ENCODE results near the gene CSTF3.

CSTF3 gene

DNA sequence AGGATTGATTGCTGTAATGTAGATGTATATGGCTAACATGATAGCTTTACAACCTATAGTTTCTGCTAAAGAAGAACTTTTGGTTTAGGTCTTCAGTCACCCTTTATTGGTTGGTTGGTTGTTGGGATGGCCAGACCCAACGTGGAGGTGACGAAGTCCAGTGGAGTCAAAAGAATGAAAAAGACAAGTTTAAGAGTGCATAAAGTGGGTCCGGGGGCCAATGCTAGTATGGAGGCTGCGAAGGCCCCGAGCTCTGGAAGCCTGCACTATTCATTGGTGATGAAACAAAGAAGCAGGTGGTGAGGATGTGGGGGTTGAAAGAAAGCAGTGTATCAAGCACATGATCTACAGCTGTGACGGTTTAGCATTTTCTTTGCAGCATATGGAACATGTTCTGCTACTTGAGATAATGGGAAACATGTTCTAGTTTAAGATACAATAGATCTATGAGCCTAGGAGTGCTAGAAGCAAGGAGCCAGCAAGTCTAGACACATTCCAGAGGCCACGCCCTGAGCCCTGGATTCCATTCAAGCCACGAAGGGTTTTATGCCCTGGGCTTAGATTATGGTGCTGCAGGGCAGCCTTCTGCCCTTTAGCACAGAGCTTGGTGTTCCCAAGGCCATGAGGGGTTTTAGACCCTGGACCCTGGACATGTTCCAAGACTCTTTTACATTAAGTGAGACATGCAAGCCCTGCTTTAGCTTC is 115.6 kb downstream of the CSTF3 start:
- no peaks in the 10 kb centered on the region for H3K9me3 Mint-ChIP-seq (ENCODE audit: low read depth)
- peaks cover 20% of the 10 kb centered on the region for H3K36me3 Mint-ChIP-seq
- no peak overlapping the region for H3K4me3 Mint-ChIP-seq
- H3K27ac Mint-ChIP-seq, result peak overlapping the region; percentile 61
- peaks cover 18% of the 10 kb centered on the region for H3K4me1 Mint-ChIP-seq (ENCODE audit: low read depth)
- H3K27me3 Mint-ChIP-seq, result no peaks in the 10 kb centered on the region

DNA sequence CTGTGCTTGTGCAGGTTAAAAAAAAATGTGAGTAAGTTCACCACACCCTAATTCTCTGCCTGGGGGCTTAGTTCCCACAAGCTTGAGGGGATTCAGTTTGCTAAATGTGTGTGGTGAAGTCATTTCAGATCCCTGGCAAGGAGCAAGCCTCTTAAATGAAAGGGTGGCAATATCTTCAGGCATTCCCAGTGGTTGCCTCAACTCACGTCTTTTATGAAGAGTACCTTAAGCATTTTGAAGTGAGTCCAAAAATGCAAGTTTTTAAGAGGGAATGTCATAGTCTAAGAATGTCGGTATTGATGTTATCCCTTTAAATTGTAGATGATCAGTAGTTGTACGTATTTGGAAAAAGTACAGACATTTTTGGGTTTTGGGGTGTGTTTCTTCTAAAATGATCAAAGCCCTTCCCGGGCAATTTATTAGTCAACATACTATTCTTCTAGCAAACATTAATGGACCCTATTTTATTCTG is 117.0 kb downstream of the CSTF3 start:
- Mint-ChIP-seq H3K9me3 (ENCODE audit: low read depth) (no peaks in the 10 kb centered on the region), H3K27me3 (no peaks in the 10 kb centered on the region), H3K4me3 (no peak overlapping the region), H3K27ac (no peak overlapping the region), H3K36me3 (peaks cover 20% of the 10 kb centered on the region), H3K4me1 (ENCODE audit: low read depth) (peaks cover 25% of the 10 kb centered on the region)

DNA sequence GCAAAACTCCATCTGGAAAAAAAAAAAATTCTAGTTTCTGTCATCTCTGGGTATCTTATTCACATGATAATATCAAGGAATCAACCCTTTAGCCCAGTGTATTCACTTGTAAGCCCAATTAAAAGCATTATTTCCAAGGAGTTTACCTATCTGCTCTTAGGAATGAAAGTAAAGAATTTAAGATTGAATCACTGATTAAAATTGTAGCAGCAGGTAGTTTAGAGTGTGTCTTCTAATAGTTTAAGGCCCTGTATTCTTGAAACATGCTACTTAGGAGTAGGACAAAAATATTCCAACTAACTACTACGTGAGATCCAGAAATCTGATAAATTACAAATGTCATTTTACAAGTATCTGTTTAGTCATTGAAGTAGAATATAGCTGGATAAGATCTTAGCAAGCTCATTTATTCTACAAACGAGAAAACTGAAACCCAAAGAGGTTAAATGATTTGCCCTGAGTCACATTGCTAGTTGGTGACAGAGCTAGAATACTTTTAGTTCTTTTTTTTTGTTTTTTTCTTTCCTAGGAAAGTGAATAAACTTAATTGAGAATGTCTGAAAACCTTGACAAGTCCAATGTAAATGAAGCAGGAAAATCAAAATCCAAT is 118.0 kb downstream of the CSTF3 start:
- peak overlapping the region; percentile 3 for H3K27ac Mint-ChIP-seq
- no peaks in the 10 kb centered on the region for H3K9me3 Mint-ChIP-seq (ENCODE audit: low read depth)
- H3K36me3 Mint-ChIP-seq, result peaks cover 17% of the 10 kb centered on the region
- H3K27me3 Mint-ChIP-seq, result no peaks in the 10 kb centered on the region
- H3K4me3 Mint-ChIP-seq, result no peak overlapping the region
- H3K4me1 Mint-ChIP-seq (ENCODE audit: low read depth), result peaks cover 27% of the 10 kb centered on the region

DNA sequence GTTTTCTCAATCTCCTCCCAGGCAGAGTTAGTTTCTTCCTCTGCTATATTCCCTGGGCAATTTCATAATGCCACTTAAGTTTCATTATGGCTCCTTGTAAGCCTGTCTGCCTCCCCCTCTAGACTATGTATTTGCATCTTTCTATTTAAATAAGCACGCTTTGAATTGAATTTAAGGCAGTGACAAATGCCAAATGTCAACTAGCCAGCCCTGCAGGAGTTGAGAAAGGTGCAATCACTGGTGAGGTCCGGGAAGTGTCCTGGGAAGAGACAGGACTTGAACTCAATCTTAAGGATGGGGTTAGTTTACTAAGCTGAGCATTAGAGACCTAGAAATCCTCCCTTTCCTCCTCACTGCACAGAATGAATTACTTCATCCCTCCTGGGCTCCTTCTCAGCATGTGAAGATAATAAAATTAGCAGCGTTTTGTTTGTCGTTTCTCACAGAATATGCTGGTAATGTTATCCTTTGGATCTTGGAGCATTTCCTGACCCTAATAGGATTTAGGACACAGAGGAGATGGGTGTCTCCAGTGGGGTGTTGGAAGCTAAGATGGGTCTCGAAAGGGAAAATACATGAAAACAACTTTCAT is 120.3 kb downstream of the CSTF3 start:
- no peaks in the 10 kb centered on the region for H3K9me3 Mint-ChIP-seq (ENCODE audit: low read depth)
- peaks cover 8% of the 10 kb centered on the region for H3K36me3 Mint-ChIP-seq
- no peaks in the 10 kb centered on the region for H3K27me3 Mint-ChIP-seq
- H3K4me3 Mint-ChIP-seq, result peak overlapping the region; percentile 89
- H3K27ac Mint-ChIP-seq, result peak overlapping the region; percentile 95
- peaks cover 26% of the 10 kb centered on the region for H3K4me1 Mint-ChIP-seq (ENCODE audit: low read depth)

DNA sequence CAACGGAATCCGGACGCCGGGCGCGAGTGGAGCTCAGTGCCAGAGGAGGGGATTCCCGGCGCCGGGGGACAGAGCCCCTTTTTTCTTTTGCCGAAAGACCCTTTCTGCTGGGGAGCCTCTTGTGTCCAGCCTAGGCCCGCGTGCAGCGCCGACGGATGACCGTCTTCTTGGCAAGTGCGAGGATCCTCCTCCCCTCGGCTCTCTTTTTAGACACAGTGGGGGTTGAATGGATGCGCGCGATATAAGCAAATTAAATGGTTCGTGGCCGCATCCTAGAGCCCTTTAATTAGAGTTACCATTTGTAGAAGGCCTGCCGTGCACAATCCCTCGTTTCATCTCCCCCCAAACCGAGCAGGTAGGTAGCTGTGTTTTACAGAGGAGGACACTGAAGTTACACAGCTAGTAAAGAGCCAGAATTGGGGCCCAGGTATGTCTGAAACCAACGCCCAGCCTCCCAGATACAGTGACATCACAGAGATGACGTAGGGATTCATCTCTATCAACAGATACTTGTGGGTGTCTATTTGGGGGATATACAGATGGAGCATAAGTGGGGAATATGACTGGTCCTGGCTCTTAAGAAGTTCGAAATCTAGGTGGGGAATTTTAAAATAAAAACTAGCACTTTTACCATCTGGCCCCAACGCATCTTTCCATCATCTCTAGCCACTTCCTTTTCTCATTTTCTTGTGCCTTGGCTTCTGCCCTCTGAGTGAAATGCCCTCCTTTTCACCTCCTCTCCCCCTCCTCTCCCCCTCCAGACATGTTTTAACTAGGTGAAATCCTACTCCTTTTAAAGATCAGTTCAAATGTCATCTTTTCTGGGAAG is 121.0 kb downstream of the CSTF3 start:
- no peaks in the 10 kb centered on the region for H3K9me3 Mint-ChIP-seq (ENCODE audit: low read depth)
- H3K4me1 Mint-ChIP-seq (ENCODE audit: low read depth), result peaks cover 26% of the 10 kb centered on the region
- H3K27me3 Mint-ChIP-seq, result no peaks in the 10 kb centered on the region
- H3K27ac Mint-ChIP-seq, result peak overlapping the region; percentile 95
- peak overlapping the region; percentile 89 for H3K4me3 Mint-ChIP-seq
- peaks cover 3% of the 10 kb centered on the region for H3K36me3 Mint-ChIP-seq

GRCh38 chr11:33039274-33040032 is 121.8 kb downstream of the CSTF3 start, which contains the start of gene TCP11L1:
Gene TCP11L1 (plus strand): TSS chr11:33039572. CDS start chr11:33043774, 4,202 bp downstream.
- no peaks in the 10 kb centered on the region for H3K27me3 Mint-ChIP-seq
- H3K4me1 Mint-ChIP-seq (ENCODE audit: low read depth), result peaks cover 26% of the 10 kb centered on the region
- peak within 1 kb of the TSS; percentile 93 for H3K4me3 Mint-ChIP-seq
- H3K36me3 Mint-ChIP-seq, result peaks cover 5% of the 10 kb centered on the region
- H3K27ac Mint-ChIP-seq, result peak within 1 kb of the TSS; percentile 96
- H3K9me3 Mint-ChIP-seq (ENCODE audit: low read depth), result no peaks in the 10 kb centered on the region

DNA sequence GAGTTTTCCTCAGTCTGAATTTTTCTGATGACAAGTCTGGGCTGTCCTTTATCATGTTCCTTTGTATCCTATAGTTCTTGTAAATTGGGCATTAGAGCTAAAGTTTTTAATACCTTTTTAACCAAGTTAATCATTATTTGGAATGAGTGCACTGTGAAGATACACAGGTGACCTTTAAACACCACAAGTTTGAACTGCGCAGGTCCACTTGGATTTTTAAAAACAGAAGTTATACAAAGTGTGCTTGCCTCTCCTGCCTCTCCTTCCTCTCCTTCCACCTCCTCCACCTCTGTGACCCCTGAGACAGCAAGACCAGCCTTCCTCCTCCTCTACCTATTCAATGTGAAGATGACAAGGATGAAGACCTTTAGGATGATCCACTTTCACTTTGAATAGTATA is 126.3 kb downstream of the CSTF3 start:
- Mint-ChIP-seq H3K4me1 (ENCODE audit: low read depth) (peaks cover 3% of the 10 kb centered on the region), H3K27me3 (no peaks in the 10 kb centered on the region), H3K4me3 (no peak overlapping the region), H3K36me3 (peaks cover 12% of the 10 kb centered on the region), H3K9me3 (ENCODE audit: low read depth) (no peaks in the 10 kb centered on the region), H3K27ac (no peak overlapping the region)
